A549 (cell line): Measurements from ENCODE around the gene PLEKHA5. TPM values are rescaled to one million over a fixed set of nuclear protein-coding genes. Genes with fewer than 3 reads are reported as not detected.

Source experiments
- ATAC-seq, 2 experiments: fragments of 200-7000 bp in 1 of 2; fragments of >200 bp in 1 of 2; cut with Nextera tagmentation in 1 of 2; cut with Tn5 transposase in 1 of 2; 3 replicates each; pipeline versions ENCODE4 v1.8.0 to v1.9.1; 2018 to 2020; ENCODE audit warnings: mild to moderate bottlenecking in 1 of 2, moderate library complexity in 1 of 2
- CTCF ChIA-PET: fragments of 300-600 bp; sonication (Branson Sonifier 250); formaldehyde crosslinking; extraction: SDS; loops from one replicate; lab custom pipeline; 2021; ENCODE audit warnings: antibody characterized with exemption, inconsistent platforms; lab: Yijun Ruan, JAX
- POLR2A ChIA-PET: fragments of 350-600 bp; formaldehyde crosslinking; extraction: SDS; loops from one replicate; lab custom pipeline; 2021; ENCODE audit warnings: antibody characterized with exemption, inconsistent platforms; lab: Yijun Ruan, JAX
- DNase-seq, 2 experiments: peaks; one replicate each; pipeline versions ENCODE4 v3.0.0 to v3.0.0-alpha.2; 2011 to 2016; ENCODE audit warnings: low read depth in 1 of 2, low spot score in 1 of 2
- FAIRE-seq: peaks from 2 replicates; lab custom pipeline; 2011; peaks lifted over from hg19 to GRCh38; lab: Jason Lieb, UNC
- H3K27ac ChIP-seq, 2 experiments: fragments of >200 bp; sonication (Bioruptor Twin); formaldehyde crosslinking; 3 replicates each; pipeline ENCODE4 v1.5.1; 2016 to 2017
- H3K4me1 ChIP-seq: fragments of >200 bp; sonication (Bioruptor Twin); formaldehyde crosslinking; 3 replicates; pipeline ENCODE4 v1.6.1; 2016
- H3K4me2 ChIP-seq: fragments of >200 bp; sonication (Bioruptor Twin); formaldehyde crosslinking; 3 replicates; pipeline ENCODE4 v1.6.1; 2016
- H3K4me3 ChIP-seq: fragments of >200 bp; sonication (Bioruptor Twin); formaldehyde crosslinking; 3 replicates; pipeline ENCODE4 v1.5.1; 2016
- H3K9me3 ChIP-seq: fragments of >200 bp; sonication (Bioruptor Twin); formaldehyde crosslinking; 3 replicates; pipeline ENCODE4 v1.6.1; 2016
- CBX2 ChIP-seq: fragments of 200-600 bp; sonication (generic); IDR thresholded peaks from 2 replicates; pipeline ENCODE4 v1.6.1; 2016; ENCODE audit warnings: low read depth, mild to moderate bottlenecking, borderline replicate concordance
- CHD4 ChIP-seq: fragments of 200-600 bp; sonication (generic); IDR thresholded peaks from 2 replicates; pipeline ENCODE4 v1.6.1; 2016; ENCODE audit warnings: antibody characterized with exemption, mild to moderate bottlenecking, borderline replicate concordance
- HEYL ChIP-seq: fragments of 250-450 bp; sonication (Bioruptor Pico); IDR thresholded peaks from 2 replicates; pipeline ENCODE4 v1.8.0; 2021; ENCODE audit warnings: mild to moderate bottlenecking, moderate library complexity
- MAFK ChIP-seq: fragments of 450-650 bp; IDR thresholded peaks from 2 replicates; pipeline ENCODE4 v1.6.1; 2014; ENCODE audit not compliant: partially characterized antibody
- NPAS2 ChIP-seq: fragments of 250-450 bp; sonication (Bioruptor Pico); IDR thresholded peaks from 2 replicates; pipeline ENCODE4 v1.8.0; 2022; ENCODE audit warnings: mild to moderate bottlenecking, moderate library complexity, borderline replicate concordance
- POLR2A ChIP-seq: IDR thresholded peaks from 2 replicates; pipeline ENCODE4 v1.6.1; 2012; ENCODE audit warnings: mild to moderate bottlenecking, low read length
- POLR2AphosphoS2 ChIP-seq: conservative IDR thresholded peaks from 2 replicates; pipeline ENCODE4 v1.6.1; 2012; ENCODE audit warnings: low read length, improper control_type of control experiment, inconsistent platforms
- RNF2 ChIP-seq: fragments of 200-600 bp; sonication (generic); IDR thresholded peaks from 2 replicates; pipeline ENCODE4 v1.6.1; 2016; ENCODE audit warnings: low read depth, mild to moderate bottlenecking, antibody characterized with exemption, moderate library complexity, borderline replicate concordance
- SREBF2 ChIP-seq: fragments of 450-650 bp; IDR thresholded peaks from 2 replicates; pipeline ENCODE4 v1.6.1; 2014; ENCODE audit warnings: mild to moderate bottlenecking, moderate library complexity
- TFCP2L1 ChIP-seq: fragments of 250-450 bp; sonication (Bioruptor Pico); IDR thresholded peaks from 2 replicates; pipeline ENCODE4 v1.5.0; 2021; ENCODE audit warnings: mild to moderate bottlenecking
- ZC3H11A ChIP-seq: fragments of 450-650 bp; IDR thresholded peaks from 2 replicates; pipeline ENCODE4 v1.6.1; 2014; ENCODE audit warnings: antibody characterized with exemption, mild to moderate bottlenecking
- WGBS: methylation state at CpG from one replicate; pipeline ENCODE4 v1.1.6; 2017; ENCODE audit errors: missing lambda C conversion rate; 5-methylcytosine and 5-hydroxymethylcytosine counted together
- polyA plus RNA-seq, 4 experiments: library from polyadenylated mRNA; depleted of rRNA in 3 of 4; stranded (reverse); fragments of >200 nt; fragmentation: RNase III in 1 of 4; extraction: RNeasy Plus Mini Kit Qiagen cat#74134 plus additional on column Dnase treatment in 1 of 4; gene quantifications; 2 replicates in 3 of 4; 3 replicates in 1 of 4; pipeline ENCODE4 v1.2.3, GENCODE V29; 2011 to 2017
- TF ChIP-seq, protein P1 (sequence below): fragments of >200 bp; sonication (Bioruptor Twin); formaldehyde crosslinking; IDR thresholded peaks from 3 replicates; pipeline ENCODE4 v1.6.1; 2016
- TF ChIP-seq, protein P2 (sequence below): fragments of 250-450 bp; sonication (Bioruptor Pico); IDR thresholded peaks from 2 replicates; pipeline ENCODE4 v1.5.0; 2021; ENCODE audit warnings: mild to moderate bottlenecking, moderate library complexity, borderline replicate concordance
- TF ChIP-seq, protein P3 (sequence below): IDR thresholded peaks from 2 replicates; pipeline ENCODE4 v1.6.1; 2012
- TF ChIP-seq, protein P4 (sequence below): fragments of 150-350 bp; IDR thresholded peaks from 2 replicates; pipeline ENCODE4 v1.6.1; 2014; ENCODE audit warnings: low read depth, mild to moderate bottlenecking, low read length
- TF ChIP-seq, protein P5 (sequence below): fragments of 250-450 bp; sonication (Bioruptor Pico); IDR thresholded peaks from 2 replicates; pipeline ENCODE4 v1.5.0; 2020; ENCODE audit warnings: low read depth, mild to moderate bottlenecking, moderate library complexity

PLEKHA5 gene
- polyA plus RNA-seq, 2 of the 4 experiments (the other 2 are of a cell fraction), result 7.6 to 13.2 TPM

DNA sequence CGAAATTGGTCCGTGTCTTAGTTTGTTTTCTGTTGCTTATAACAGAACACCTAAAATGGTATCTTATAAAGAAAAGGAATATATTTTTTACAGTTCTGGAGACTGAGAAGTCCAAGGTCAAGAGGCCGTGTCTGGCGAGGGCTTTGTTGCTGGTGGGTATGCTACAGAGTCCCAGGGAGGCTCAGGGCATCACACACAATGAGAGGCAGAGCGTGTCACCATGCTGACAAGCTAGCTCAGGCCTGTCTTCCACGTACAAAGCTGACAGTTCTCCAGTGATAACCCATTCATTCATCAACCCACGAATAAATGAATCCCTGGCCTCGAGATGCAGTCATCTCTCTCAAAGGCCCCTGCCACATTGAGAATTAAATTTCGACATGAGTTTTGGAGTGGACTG is 253.0 kb downstream of the PLEKHA5 start:
- ATAC-seq (peak; percentile 36 to 39; a peak in 3 of 6 replicates), DNase-seq (no peak), FAIRE-seq (no peak)
- CTCF ChIA-PET, result no interaction called here
- POLR2A ChIA-PET, result interaction anchor here (0.6 to 1.0 kb wide), 2 partner anchors 15 to 57 kb away, joined by 3 to 4 read pairs; partner anchors contain the start of gene AEBP2
- Histone ChIP-seq H3K27ac (peak overlapping the region; percentile 64 to 87), H3K4me1 (peaks cover 19% of the 10 kb centered on the region), H3K4me3 (no peak overlapping the region), H3K4me2 (peak overlapping the region; percentile 57), H3K9me3 (no peaks in the 10 kb centered on the region)
- TF ChIP-seq, protein P1, sequence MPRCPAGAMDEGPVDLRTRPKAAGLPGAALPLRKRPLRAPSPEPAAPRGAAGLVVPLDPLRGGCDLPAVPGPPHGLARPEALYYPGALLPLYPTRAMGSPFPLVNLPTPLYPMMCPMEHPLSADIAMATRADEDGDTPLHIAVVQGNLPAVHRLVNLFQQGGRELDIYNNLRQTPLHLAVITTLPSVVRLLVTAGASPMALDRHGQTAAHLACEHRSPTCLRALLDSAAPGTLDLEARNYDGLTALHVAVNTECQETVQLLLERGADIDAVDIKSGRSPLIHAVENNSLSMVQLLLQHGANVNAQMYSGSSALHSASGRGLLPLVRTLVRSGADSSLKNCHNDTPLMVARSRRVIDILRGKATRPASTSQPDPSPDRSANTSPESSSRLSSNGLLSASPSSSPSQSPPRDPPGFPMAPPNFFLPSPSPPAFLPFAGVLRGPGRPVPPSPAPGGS, result no peak
- TF ChIP-seq, protein P2, sequence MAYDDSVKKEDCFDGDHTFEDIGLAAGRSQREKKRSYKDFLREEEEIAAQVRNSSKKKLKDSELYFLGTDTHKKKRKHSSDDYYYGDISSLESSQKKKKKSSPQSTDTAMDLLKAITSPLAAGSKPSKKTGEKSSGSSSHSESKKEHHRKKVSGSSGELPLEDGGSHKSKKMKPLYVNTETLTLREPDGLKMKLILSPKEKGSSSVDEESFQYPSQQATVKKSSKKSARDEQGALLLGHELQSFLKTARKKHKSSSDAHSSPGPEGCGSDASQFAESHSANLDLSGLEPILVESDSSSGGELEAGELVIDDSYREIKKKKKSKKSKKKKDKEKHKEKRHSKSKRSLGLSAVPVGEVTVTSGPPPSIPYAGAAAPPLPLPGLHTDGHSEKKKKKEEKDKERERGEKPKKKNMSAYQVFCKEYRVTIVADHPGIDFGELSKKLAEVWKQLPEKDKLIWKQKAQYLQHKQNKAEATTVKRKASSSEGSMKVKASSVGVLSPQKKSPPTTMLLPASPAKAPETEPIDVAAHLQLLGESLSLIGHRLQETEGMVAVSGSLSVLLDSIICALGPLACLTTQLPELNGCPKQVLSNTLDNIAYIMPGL (CRISPR knock-in tag), result no peak
- TF ChIP-seq POLR2A (no peak), POLR2AphosphoS2 (no peak), CBX2 (no peak)
- TF ChIP-seq, protein P3, sequence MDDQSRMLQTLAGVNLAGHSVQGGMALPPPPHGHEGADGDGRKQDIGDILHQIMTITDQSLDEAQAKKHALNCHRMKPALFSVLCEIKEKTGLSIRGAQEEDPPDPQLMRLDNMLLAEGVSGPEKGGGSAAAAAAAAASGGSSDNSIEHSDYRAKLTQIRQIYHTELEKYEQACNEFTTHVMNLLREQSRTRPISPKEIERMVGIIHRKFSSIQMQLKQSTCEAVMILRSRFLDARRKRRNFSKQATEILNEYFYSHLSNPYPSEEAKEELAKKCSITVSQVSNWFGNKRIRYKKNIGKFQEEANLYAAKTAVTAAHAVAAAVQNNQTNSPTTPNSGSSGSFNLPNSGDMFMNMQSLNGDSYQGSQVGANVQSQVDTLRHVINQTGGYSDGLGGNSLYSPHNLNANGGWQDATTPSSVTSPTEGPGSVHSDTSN, result no peak
- 66% methylated on average over 9 of the region's 9 CpGs for whole genome bisulfite sequencing

DNA sequence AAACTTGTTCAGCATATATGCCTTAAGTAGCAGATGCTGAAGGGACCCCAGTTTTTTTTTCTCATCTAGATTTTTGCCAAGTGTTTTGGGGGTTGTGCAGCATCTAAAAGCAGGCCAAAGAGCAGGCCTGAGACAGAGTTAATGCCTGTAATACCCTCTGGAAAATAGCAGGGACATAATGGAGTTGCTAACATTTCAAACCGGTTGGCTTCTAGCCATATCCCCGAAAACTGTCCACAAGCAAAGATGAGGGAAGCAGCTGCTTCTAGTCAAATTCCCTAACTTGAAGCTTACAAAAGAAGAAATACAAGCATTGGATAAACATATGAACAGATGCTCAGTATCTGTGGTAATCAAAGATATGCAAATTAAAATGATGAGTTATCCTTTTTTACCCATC is 257.6 kb downstream of the PLEKHA5 start:
- H3K4me3 ChIP-seq, result no peak overlapping the region
- WGBS, result 95% methylated on average over 2 of the region's 2 CpGs
- TF ChIP-seq, protein P4, sequence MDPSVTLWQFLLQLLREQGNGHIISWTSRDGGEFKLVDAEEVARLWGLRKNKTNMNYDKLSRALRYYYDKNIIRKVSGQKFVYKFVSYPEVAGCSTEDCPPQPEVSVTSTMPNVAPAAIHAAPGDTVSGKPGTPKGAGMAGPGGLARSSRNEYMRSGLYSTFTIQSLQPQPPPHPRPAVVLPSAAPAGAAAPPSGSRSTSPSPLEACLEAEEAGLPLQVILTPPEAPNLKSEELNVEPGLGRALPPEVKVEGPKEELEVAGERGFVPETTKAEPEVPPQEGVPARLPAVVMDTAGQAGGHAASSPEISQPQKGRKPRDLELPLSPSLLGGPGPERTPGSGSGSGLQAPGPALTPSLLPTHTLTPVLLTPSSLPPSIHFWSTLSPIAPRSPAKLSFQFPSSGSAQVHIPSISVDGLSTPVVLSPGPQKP, result no peak
- TF ChIP-seq, protein P2 (CRISPR knock-in tag), result no peak
- TF ChIP-seq MAFK (no peak), NPAS2 (CRISPR knock-in tag) (no peak), TFCP2L1 (no peak), SREBF2 (no peak), HEYL (CRISPR knock-in tag) (no peak), ZC3H11A (no peak), CHD4 (no peak), RNF2 (no peak)
- TF ChIP-seq, protein P5, sequence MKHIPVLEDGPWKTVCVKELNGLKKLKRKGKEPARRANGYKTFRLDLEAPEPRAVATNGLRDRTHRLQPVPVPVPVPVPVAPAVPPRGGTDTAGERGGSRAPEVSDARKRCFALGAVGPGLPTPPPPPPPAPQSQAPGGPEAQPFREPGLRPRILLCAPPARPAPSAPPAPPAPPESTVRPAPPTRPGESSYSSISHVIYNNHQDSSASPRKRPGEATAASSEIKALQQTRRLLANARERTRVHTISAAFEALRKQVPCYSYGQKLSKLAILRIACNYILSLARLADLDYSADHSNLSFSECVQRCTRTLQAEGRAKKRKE (CRISPR knock-in tag), result no peak
- TF ChIP-seq, all 56 proteins: peak for 0
- ChIA-PET CTCF (interaction anchor here (0.6 to 2.1 kb wide), 2 partner anchors 24 to 981 kb away, joined by 3 to 5 read pairs; no protein-coding TSS in a partner anchor), POLR2A (no interaction called here)
- H3K4me1 ChIP-seq, result peaks cover 17% of the 10 kb centered on the region
- FAIRE-seq, result peak; percentile 18
- no peaks in the 10 kb centered on the region for H3K9me3 ChIP-seq
- no peak for ATAC-seq
- no peak overlapping the region for H3K27ac ChIP-seq
- no peak overlapping the region for H3K4me2 ChIP-seq
- no peak for DNase-seq
